Stomach (tissue), 4 donors: ENCODE results near the gene TXLNB.

ENCODE experiments used
- CTCF ChIP-seq, 7 experiments: fragments of 450-650 bp in 4 of 7; fragments of 200-600 bp in 3 of 7; sonication (generic) in 3 of 7; IDR thresholded peaks; one replicate each; pipeline ENCODE4 v1.5.1; 2016 to 2019; ENCODE audit warnings: antibody characterized with exemption in 7 of 7, control low read depth in 2 of 7, mild to moderate bottlenecking in 1 of 7
- POLR2A ChIP-seq, 4 donors: fragments of 450-650 bp; IDR thresholded peaks; one replicate each; pipeline ENCODE4 v1.6.1; 2016; ENCODE audit warnings: antibody characterized with exemption in 4 of 4, control low read depth in 2 of 4, mild to moderate bottlenecking in 1 of 4, moderate library complexity in 1 of 4
- POLR2AphosphoS5 ChIP-seq, 3 donors: sonication (generic); formaldehyde crosslinking; IDR thresholded peaks; one replicate each; pipeline ENCODE4 v1.6.1; 2016; ENCODE audit warnings: antibody characterized with exemption in 3 of 3

GRCh38 chr6:139290787-139291311 lies 949 bp downstream of the TXLNB start:
- no peak for TF ChIP-seq CTCF (IDR thresholded peaks at IDR 0.05)
- TF ChIP-seq POLR2A (IDR thresholded peaks at IDR 0.05), result no peak
- TF ChIP-seq POLR2AphosphoS5 (IDR thresholded peaks at IDR 0.05), result peak in 2 of 3 donors; percentile 42 to 62
